IPS DF 4.7 (cell line): ENCODE results near the gene TMC1.

ENCODE experiments used
- DNase-seq: peaks from one replicate; pipeline ENCODE4 v3.0.0-alpha.2; 2013; ENCODE audit warnings: low spot score; ENCODE audit errors: extremely low read depth

TMC1 gene

GRCh38 chr9:72574156-72574810 lies 52.9 kb downstream of the TMC1 start:
- no peak for DNase-seq

DNA sequence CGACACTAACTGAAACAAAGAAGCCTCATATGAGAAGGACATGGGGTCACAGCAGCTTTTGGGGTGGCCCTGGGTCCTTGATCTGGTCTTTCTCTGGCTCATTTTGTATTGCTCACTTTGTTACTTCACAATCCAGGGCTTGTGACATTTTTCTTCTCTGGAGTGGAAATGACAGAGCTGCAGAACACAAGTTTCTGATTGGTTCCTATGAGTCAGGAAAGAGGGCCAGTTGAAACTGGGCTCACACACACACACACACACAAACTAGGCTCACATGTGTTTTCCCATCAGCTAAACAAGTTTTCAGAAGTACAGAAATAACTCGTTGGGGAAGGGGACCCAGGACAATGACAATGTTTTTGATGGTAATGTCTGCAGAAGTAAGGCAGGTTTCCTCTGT lies 54.3 kb downstream of the TMC1 start:
- DNase-seq, result no peak

GRCh38 chr9:72576087-72576486 lies 54.7 kb downstream of the TMC1 start:
- DNase-seq, result no peak

DNA sequence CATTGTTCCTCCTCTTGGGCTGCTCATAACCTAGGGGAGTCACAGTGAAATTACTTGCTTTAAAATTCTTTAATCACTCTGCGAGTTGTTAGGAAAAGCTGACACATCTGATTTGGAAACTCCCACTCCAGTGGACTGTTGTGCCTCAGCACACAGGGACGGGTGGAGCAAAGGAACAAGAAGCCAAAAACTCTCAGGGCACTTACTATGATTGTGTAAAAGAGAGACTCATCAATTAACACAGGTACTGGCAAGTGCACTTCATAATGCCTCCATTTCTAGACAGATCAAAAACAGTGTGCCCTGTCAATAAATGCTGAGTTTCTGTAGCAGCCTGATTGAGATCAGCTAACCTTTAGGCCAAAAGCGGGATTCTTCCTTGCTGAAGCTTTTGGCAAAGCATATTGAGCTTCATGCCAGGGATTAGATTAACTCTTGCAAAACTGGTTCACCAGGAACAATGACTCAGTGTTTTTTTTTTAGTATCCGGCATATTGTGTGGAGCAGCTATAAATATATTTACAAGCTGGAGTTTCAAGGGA lies 55.9 kb downstream of the TMC1 start:
- DNase-seq, result no peak

- DNase-seq, result no peak
Measured at GRCh38 chr9:72579190-72579589, 57.8 kb downstream of the TMC1 start.

- no peak for DNase-seq
Measured at GRCh38 chr9:72579880-72580550, 58.6 kb downstream of the TMC1 start.

- no peak for DNase-seq
Measured at GRCh38 chr9:72581694-72582093, 60.3 kb downstream of the TMC1 start.

DNA sequence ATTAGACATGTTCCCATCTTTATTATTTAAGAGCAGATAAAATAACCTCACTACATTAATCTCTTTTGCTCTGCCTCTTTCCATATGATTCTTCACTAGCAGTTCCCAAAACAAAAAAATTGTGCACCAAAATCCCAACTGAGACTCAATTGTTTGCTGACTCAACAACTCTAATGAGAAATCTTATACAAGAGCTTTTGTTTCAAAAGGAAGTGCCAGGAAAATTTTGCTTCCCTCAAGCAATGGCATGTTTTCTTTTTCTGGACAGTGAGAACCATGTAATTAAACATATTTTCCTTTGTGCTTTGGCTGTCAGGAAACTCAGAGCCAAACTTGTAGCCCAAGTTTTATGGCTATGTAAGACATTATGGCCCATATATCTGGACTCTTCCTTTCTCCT lies 62.0 kb downstream of the TMC1 start:
- DNase-seq, result no peak

DNA sequence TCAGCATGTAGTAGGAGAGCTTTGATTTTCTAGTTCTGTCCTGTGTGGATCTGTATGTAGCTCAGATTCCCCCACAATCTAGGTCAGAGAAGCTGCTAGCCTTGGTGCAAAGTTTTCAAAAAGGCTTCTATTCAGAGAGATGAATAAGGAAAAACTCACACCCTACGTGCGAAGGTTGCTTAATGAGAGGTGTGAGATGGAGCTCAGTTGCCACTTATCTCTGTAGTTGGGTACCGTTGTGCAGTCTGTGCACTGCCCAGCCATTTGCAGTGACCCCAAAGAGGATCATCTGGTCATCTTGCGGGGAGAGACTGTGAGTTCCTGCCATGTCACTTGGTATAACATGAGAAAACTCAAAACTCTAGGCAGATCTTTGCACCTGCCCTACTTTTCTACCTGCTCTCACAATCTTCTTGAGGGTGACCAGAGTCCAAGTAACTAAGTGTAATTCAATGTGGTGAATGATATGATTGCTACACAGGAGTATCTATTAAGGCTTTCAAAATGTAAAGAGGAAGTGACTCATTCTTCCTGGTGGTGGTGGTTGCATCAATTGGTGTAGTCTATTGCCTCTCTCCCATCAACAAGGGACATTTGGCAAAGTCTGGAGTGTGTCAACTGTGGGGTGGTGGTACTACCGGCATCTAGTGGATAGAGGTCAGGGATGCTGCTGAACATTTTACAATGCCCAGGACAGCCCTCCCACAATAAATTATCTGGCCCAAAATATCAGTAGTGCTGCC lies 65.2 kb downstream of the TMC1 start:
- DNase-seq, result no peak

DNA sequence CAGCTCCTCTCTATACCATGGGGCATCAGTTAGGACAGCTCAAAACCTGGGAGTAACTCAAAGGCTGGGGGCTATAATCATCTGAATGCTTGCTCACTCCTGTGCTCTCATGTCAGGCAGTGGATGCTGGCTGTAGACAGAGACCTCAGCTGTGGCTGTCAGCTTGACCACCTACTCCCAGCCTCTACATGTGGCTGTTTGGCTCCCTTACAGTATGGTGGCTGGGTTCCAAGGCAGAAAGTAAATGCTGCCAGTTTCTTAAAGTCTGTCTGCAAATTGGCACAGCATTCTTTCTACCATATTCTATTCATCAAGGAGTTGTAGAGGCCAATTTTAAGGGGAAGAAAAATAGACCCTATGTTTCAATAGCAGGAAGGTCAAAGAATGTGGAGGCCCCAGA lies 66.9 kb downstream of the TMC1 start:
- no peak for DNase-seq

GRCh38 chr9:72589667-72590521 lies 68.5 kb downstream of the TMC1 start:
- no peak for DNase-seq

DNA sequence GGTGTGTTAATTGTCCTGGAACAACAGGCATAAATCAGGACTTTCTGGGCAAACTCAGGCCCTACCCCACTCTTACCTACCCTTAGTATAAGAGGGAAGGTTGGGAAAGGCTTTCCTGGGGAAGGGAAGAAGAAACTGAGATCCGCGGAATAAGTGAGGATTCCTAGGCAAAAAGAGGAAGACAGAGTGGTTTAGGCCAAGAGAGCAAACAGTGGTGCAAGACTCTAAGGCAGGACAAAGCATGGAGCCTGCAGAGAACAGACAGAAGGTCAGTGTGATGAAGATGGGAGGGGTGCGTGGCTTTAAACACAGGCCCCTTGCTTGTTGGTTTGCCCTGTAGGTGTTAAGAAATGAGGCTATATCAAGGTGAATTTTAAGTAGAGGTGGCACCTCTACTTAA lies 69.4 kb downstream of the TMC1 start:
- no peak for DNase-seq

GRCh38 chr9:72592502-72593403 lies 71.3 kb downstream of the TMC1 start:
- peak; percentile 33 for DNase-seq

DNA sequence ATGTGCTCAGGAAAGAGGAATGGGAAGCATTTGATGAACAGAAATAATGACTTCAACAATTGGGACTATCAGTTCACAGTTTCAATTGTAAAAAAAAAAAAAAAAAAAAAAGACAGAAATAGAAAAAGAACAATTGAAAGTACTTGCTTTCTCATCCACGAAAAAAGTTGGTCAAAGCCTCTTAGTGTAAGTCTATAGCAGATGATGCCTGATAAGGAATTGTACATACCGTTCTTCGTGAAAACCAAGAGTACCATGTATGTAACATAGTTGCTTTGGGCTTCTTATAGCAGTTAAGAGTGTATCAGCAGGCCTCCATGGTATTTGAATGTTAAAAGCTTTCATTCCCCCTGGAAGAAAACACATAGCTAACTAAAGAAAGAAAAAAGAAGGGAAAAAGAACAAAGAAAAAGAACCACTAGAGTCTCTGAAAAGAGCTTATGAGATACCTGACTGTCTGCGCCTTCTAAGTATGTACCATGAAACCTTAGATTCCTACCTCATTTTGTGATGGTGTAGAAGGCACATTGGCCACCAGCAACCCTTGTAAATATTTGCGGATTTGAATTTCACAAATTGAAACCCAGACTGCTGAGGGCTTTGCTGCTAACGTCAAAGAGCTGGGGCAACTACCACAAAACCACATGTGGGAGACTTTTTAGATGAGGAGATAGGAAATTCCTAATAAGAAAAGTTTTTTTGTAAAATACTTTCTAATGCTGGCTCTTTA lies 75.2 kb downstream of the TMC1 start:
- no peak for DNase-seq

- DNase-seq, result no peak
Measured at GRCh38 chr9:72597181-72597517, 75.7 kb downstream of the TMC1 start.

GRCh38 chr9:72597601-72598000 lies 76.2 kb downstream of the TMC1 start:
- DNase-seq, result no peak

DNA sequence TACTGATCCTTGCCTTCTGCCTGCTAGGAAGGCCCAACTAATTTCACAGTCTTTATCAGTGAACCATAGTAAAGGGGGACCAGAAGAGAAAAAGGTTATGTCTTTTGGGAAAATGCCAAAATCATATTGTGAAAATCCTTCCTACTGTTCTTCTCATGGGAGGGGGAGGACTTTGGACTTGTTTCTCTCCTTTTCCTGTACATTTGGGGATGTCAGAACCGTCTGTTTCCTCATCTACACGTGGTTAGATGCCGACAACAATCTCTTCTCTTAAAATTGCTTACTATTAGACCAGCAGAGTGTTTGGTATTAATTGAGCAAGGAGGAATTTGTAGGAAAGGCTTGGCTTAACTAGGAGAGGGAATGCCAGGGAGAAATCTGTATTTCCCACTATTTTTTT lies 77.2 kb downstream of the TMC1 start:
- no peak for DNase-seq

DNA sequence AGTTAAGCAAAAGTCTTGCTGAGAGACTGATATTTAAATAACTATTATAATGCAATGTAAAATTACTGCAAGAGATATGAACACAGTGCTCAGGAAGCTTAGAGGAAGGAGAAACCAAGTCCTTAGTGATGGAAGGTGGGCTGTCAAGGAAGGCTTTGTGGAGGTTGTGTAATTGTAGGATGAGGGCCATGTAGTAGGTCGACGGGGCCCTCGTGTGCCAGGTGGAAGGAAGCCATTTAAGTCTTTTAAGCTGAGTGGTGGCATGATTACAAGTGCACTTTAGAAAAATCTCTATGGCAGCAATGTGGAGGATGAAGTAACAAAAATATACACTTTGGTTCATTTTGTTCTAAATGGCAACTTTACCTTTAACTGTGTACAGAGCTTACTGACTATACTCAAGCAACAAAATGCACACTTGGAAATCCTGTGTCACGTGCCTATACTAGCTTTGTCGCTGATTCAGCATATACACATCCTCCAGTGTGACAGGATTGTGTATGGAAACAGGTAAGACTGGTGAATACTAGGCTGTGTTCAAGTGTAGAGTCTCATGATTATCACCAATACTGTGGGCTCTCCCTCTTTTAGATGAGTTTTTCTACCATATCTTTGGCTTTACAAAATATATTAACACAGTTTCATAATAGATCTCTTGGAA lies 78.6 kb downstream of the TMC1 start:
- DNase-seq, result no peak

DNA sequence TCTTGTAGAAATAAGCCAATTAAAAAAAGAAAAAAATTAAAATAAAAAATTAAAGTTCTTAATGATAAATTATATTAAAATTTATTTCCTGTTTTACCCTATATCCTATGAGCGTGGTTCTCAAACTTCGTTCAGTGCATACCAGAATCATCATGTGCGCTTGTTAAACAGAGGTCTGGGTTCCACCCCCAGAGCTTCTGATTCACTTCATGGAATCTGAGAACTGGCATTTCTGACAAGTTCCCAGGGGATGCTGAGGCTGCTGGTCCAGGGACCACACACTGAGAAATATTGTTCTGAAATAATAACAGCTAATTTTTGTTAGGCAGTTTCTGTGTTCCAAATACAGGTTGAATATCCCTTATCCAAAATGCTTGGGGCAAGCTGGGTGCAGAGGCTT lies 79.3 kb downstream of the TMC1 start:
- DNase-seq, result no peak
